CD4-positive, alpha-beta T cell (primary cell): ENCODE data around the gene AOAH. TPM values are rescaled to one million over a fixed set of nuclear protein-coding genes. Genes with fewer than 3 reads are reported as not detected.

Source experiments
- ATAC-seq: fragments of 200-7000 bp; cut with Tn5 transposase; one replicate; pipeline ENCODE4 v1.10.0; 2022; ENCODE audit warnings: mild to moderate bottlenecking; ENCODE audit not compliant: poor library complexity
- CTCF ChIA-PET: fragments of 350-600 bp; sonication (Branson Sonifier 250); formaldehyde crosslinking; loops from one replicate; lab custom pipeline; 2021; ENCODE audit warnings: antibody characterized with exemption, inconsistent platforms; lab: Charles Lee
- POLR2A ChIA-PET: fragments of 350-600 bp; sonication (Branson Sonifier 250); formaldehyde crosslinking; loops from one replicate; lab custom pipeline; 2021; ENCODE audit warnings: antibody characterized with exemption, inconsistent platforms; lab: Charles Lee
- DNase-seq, 14 experiments: peaks; one replicate each; pipeline ENCODE4 v3.0.0-alpha.2; 2013 to 2020; ENCODE audit warnings: mixed read lengths in 2 of 14
- H3K27ac ChIP-seq, 2 donors: one replicate each; pipeline versions ENCODE4 v1.5.1 to v1.7.0; 2013; ENCODE audit warnings: low read length in 2 of 2, low read depth in 1 of 2, mild to moderate bottlenecking in 1 of 2
- H3K27me3 ChIP-seq, 2 experiments: 1 replicate in 1 of 2; 2 replicates in 1 of 2; pipeline versions ENCODE4 v1.6.1 to v1.7.0; 2013; ENCODE audit warnings: low read length in 2 of 2, control low read depth in 1 of 2, mild to moderate bottlenecking in 1 of 2, moderate library complexity in 1 of 2; ENCODE audit not compliant: insufficient read depth in 2 of 2, control insufficient read depth in 1 of 2
- H3K36me3 ChIP-seq: one replicate; pipeline ENCODE4 v1.6.1; 2013; ENCODE audit warnings: low read length, control low read depth; ENCODE audit not compliant: insufficient read depth
- H3K4me1 ChIP-seq: one replicate; pipeline ENCODE4 v1.6.1; 2013; ENCODE audit warnings: low read length, control low read depth; ENCODE audit not compliant: insufficient read depth
- H3K4me3 ChIP-seq: one replicate; pipeline ENCODE4 v1.5.1; 2013; ENCODE audit warnings: mild to moderate bottlenecking, low read length, moderate library complexity
- H3K9me3 ChIP-seq, 2 experiments: 1 replicate in 1 of 2; 2 replicates in 1 of 2; pipeline versions ENCODE4 v1.6.1 to v1.7.0; 2013; ENCODE audit warnings: low read length in 2 of 2, mild to moderate bottlenecking in 2 of 2, control low read depth in 1 of 2, moderate library complexity in 1 of 2; ENCODE audit not compliant: control insufficient read depth in 1 of 2, insufficient read depth in 1 of 2
- H3K27ac Mint-ChIP-seq: one replicate; pipeline ENCODE4 v1.8.0; 2020; ENCODE audit warnings: mixed read lengths
- H3K27me3 Mint-ChIP-seq: one replicate; pipeline ENCODE4 v1.8.0; 2021; ENCODE audit warnings: mixed read lengths
- H3K36me3 Mint-ChIP-seq: one replicate; pipeline ENCODE4 v1.8.0; 2021; ENCODE audit warnings: low read depth, mixed read lengths
- H3K4me1 Mint-ChIP-seq: one replicate; pipeline ENCODE4 v1.8.0; 2021; ENCODE audit warnings: low read depth, mixed read lengths
- H3K4me3 Mint-ChIP-seq: one replicate; pipeline ENCODE4 v1.8.0; 2020; ENCODE audit warnings: mild to moderate bottlenecking, mixed read lengths
- H3K9me3 Mint-ChIP-seq: one replicate; pipeline ENCODE4 v1.8.0; 2020; ENCODE audit warnings: mixed read lengths
- intact Hi-C, 2 experiments: fragments of 100-400 bp; cut with DNase I in 1 of 2; cut with micrococcal nuclease in 1 of 2; formaldehyde crosslinking; loops; one replicate each; pipeline versions ENCODE4 v1.15.1 to v1.9.0; 2023 to 2025; cut with DNase I, micrococcal nuclease
- total RNA-seq, 174 experiments: library from RNA in 2 of 174; stranded (reverse) in 2 of 174; gene quantifications; one replicate each; pipeline ENCODE4 v1.2.3 and lab custom pipeline; 2021 to 2026
- TF ChIP-seq, protein P1 (sequence below): fragments of 200-600 bp; IDR thresholded peaks from one replicate; pipeline ENCODE4 v1.8.0; 2022; ENCODE audit warnings: antibody characterized with exemption, mild to moderate bottlenecking

The AOAH gene
- total RNA-seq, 2 experiments from 2014 or later, result 27.5 to 30.3 TPM

DNA sequence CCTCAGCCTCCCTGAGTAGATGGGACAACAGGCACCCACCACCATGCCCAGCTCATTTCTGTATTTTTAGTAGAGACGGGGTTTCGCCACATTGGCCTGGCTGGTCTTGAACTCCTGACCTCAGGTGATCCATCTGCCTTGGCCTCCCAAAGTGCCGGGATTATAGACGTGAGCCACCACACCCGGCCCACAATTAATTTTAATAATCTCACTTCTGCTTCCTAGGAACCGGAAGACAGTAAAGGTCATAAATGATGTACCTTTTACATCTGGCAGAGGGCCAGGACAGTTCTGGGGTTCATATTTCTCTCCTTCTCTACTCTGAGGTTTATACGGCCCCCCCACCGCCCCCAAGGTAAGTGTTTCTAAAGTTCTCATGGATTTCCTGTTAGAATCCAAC is 31.2 kb upstream of the AOAH start:
- Histone ChIP-seq H3K9me3 (no peaks in the 10 kb centered on the region), H3K27me3 (no peaks in the 10 kb centered on the region), H3K4me1 (no peaks in the 10 kb centered on the region), H3K4me3 (no peak overlapping the region), H3K36me3 (no peaks in the 10 kb centered on the region), H3K27ac (no peak overlapping the region)
- no peaks in the 10 kb centered on the region for H3K27me3 Mint-ChIP-seq
- no peak overlapping the region for H3K27ac Mint-ChIP-seq
- no peaks in the 10 kb centered on the region for H3K4me1 Mint-ChIP-seq
- DNase-seq (no peak), ATAC-seq (no peak)
- no peak overlapping the region for H3K4me3 Mint-ChIP-seq
- CTCF ChIA-PET, result no interaction called here
- H3K36me3 Mint-ChIP-seq, result no peaks in the 10 kb centered on the region
- TF ChIP-seq, protein P1, sequence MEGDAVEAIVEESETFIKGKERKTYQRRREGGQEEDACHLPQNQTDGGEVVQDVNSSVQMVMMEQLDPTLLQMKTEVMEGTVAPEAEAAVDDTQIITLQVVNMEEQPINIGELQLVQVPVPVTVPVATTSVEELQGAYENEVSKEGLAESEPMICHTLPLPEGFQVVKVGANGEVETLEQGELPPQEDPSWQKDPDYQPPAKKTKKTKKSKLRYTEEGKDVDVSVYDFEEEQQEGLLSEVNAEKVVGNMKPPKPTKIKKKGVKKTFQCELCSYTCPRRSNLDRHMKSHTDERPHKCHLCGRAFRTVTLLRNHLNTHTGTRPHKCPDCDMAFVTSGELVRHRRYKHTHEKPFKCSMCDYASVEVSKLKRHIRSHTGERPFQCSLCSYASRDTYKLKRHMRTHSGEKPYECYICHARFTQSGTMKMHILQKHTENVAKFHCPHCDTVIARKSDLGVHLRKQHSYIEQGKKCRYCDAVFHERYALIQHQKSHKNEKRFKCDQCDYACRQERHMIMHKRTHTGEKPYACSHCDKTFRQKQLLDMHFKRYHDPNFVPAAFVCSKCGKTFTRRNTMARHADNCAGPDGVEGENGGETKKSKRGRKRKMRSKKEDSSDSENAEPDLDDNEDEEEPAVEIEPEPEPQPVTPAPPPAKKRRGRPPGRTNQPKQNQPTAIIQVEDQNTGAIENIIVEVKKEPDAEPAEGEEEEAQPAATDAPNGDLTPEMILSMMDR, result no peak
- POLR2A ChIA-PET, result interaction anchor here (1.6 kb wide), 1 partner anchor 21 kb away, joined by 3 read pairs; no protein-coding TSS in a partner anchor
- intact Hi-C loops, result no loop called here
- no peaks in the 10 kb centered on the region for H3K9me3 Mint-ChIP-seq

DNA sequence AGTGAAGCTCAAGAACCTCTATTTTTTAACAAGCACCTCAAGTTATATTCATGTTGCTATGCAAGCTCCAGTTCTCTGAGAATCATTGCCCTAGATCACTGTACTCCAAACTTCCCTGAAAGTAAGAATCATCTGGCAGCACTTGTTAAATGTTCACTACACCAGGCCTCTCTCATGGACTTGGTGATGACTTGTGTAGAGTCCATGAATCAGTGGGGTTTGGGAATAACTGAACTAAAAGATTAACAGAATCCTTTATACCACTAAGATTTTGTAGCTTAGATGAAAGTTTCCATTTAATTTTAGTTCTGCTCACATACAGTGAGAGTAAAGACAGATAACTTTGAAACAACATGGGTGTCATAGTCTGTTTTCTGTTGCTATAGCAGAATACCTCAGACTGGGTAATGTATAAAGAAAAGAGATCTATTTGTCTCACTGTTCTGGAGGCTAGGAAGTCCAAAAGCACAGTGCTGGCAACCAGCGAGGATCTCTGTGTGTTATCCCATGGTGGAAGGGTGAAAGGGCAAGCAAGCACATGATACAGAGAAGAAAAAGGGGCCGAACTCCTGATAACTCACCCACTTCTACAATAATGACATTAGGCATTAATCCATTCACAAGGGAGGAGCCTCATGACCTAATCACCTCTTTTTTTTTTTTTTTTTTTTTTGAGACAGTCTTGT is 27.9 kb upstream of the AOAH start:
- Histone ChIP-seq H3K9me3 (no peaks in the 10 kb centered on the region), H3K4me3 (no peak overlapping the region), H3K27me3 (no peaks in the 10 kb centered on the region), H3K4me1 (peaks cover 6% of the 10 kb centered on the region), H3K36me3 (no peaks in the 10 kb centered on the region), H3K27ac (no peak overlapping the region)
- intact Hi-C loops, result no loop called here
- ChIA-PET POLR2A (interaction anchor here (1.6 kb wide), 1 partner anchor 12 kb away, joined by 4 read pairs; no protein-coding TSS in a partner anchor), CTCF (interaction anchor here (1.5 kb wide), 1 partner anchor 14 kb away, joined by 3 read pairs; no protein-coding TSS in a partner anchor)
- Mint-ChIP-seq H3K4me1 (peaks cover 11% of the 10 kb centered on the region), H3K36me3 (no peaks in the 10 kb centered on the region), H3K27ac (no peak overlapping the region), H3K27me3 (no peaks in the 10 kb centered on the region), H3K9me3 (no peaks in the 10 kb centered on the region), H3K4me3 (no peak overlapping the region)
- TF ChIP-seq, protein P1, result no peak
- ATAC-seq (no peak), DNase-seq (no peak)

DNA sequence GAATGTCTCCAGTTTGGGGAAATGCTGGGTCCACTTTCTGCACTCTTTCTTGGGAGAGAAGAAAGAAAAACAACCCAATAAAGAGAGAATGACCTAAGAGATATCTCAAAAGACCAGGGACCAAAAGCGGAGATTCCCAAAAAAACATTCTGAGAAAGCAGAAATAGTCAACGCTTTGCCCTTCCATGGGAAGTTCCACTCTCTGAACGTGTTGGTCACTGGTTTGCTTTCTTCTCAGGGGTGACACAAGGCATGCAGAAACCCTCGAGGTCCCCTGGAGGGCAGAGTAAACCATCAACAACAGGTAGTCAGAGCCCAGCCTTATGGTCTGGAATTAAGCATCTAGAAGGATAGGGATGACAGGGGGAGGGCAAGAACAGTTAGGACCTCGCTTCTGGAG is 26.2 kb upstream of the AOAH start:
- H3K27ac Mint-ChIP-seq, result no peak overlapping the region
- peak in 2 of 14 experiments; percentile 40 to 45 for DNase-seq
- CTCF ChIA-PET, result interaction anchor here (0.8 kb wide), 1 partner anchor 34 kb away, joined by 3 read pairs; no protein-coding TSS in a partner anchor
- POLR2A ChIA-PET, result no interaction called here
- no peaks in the 10 kb centered on the region for H3K27me3 Mint-ChIP-seq
- Histone ChIP-seq H3K36me3 (no peaks in the 10 kb centered on the region), H3K4me3 (no peak overlapping the region), H3K9me3 (no peaks in the 10 kb centered on the region), H3K27ac (no peak overlapping the region), H3K4me1 (peaks cover 6% of the 10 kb centered on the region), H3K27me3 (no peaks in the 10 kb centered on the region)
- peaks cover 11% of the 10 kb centered on the region for H3K4me1 Mint-ChIP-seq
- H3K9me3 Mint-ChIP-seq, result no peaks in the 10 kb centered on the region
- intact Hi-C loops, result no loop called here
- TF ChIP-seq, protein P1, result no peak
- no peak overlapping the region for H3K4me3 Mint-ChIP-seq
- no peaks in the 10 kb centered on the region for H3K36me3 Mint-ChIP-seq
- ATAC-seq, result no peak
